ENCODE data around the gene SAXO1.
"Not testable (repeated sequence)": the region's sequence is repeated elsewhere in the genome, so short reads cannot be mapped to it uniquely, and the experiment has no call there.

SAXO1 gene

DNA sequence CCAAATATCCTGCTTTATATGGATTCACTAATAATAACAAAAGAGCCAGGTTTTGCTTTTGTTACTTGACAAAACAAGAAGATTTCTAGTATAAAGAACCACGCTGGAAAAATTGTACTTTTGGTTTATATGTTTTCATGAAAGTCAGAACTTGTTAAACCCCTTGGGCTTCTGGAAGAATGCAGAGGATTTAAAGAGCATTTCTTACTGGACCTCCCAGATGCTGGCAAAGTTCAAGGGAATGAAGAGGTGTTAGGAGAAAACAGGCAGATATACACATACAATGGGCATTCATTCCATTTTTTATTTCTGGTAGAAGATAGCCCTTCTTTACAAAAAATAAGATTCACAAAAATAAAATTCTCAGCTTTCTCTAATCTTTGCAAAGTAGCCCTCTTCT is 61.1 kb downstream of the SAXO1 start:
- intact Hi-C loops (cut with micrococcal nuclease), result no loop called here
- Mint-ChIP-seq H3K4me3 (no peak overlapping the region), H3K9me3 (peaks cover 11% of the 10 kb centered on the region), H3K4me1 (ENCODE audit: low read depth) (no peaks in the 10 kb centered on the region), H3K27me3 (no peaks in the 10 kb centered on the region), H3K36me3 (ENCODE audit: low read depth) (no peaks in the 10 kb centered on the region), H3K27ac (no peak overlapping the region)

DNA sequence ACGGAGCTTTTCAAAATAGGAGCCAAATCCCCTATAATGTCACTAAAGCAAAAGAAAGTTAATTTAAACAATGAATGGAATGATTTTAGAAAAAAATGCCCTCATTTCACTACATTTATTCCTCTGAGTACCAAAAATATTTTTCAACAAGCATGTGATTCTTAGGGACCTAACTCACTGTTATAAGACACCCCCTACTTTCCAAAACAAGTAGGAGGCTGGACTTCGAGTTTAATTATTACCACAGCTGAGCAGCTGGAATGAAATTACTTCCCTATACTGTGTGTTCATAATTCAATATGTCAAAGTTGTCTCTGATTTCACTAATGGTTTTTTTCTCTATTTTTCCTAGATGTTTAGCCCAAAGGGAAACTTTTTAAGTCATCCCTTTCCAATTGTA is 61.6 kb downstream of the SAXO1 start:
- Mint-ChIP-seq H3K9me3 (peaks cover 16% of the 10 kb centered on the region), H3K36me3 (ENCODE audit: low read depth) (no peaks in the 10 kb centered on the region), H3K4me3 (no peak overlapping the region), H3K4me1 (ENCODE audit: low read depth) (no peaks in the 10 kb centered on the region), H3K27ac (no peak overlapping the region), H3K27me3 (no peaks in the 10 kb centered on the region)
- intact Hi-C loops (cut with micrococcal nuclease), result no loop called here

DNA sequence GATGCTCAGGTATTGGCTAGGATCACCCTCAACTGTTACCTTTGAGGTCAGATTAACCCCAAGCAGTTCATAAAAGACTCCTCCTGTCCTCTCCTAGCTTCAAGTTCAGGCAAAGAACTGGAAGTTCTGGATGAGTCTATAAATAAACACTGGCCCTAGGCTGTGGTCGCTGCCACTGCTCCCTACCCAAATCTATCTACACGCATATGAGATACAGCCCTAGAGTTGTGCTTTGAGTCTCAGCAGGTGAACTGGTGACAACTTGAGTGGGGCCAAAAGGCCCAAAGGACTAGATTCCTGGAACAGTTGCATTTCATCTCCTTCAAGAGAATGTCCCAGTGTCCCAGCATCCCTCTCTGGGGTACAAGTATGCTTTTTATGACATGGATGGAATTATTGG is 62.6 kb downstream of the SAXO1 start:
- Mint-ChIP-seq H3K27me3 (no peaks in the 10 kb centered on the region), H3K4me3 (no peak overlapping the region), H3K36me3 (ENCODE audit: low read depth) (no peaks in the 10 kb centered on the region), H3K27ac (no peak overlapping the region), H3K4me1 (ENCODE audit: low read depth) (no peaks in the 10 kb centered on the region), H3K9me3 (peaks cover 18% of the 10 kb centered on the region)
- intact Hi-C loops (cut with micrococcal nuclease), result no loop called here

DNA sequence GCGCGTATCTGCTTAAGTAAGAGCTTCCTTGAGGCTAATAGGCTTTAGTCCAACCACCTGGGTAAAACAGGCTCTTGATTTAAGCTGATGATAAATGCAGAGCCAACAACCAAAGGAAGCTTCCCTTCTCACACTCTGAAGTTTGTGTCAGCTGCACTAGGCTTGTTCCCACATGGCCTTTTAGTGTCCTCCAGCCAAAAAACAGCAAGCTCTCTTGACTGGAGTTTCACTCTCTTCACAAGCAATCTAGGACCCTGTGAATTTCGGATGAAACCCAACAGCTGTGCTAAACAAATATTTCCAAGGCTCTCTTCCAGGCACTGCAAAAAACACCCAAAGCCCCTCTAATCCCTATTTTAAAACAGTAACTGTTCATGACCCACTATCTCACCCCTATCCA is 63.9 kb downstream of the SAXO1 start:
- no peaks in the 10 kb centered on the region for H3K27me3 Mint-ChIP-seq
- intact Hi-C loops (cut with micrococcal nuclease), result no loop called here
- H3K4me3 Mint-ChIP-seq, result no peak overlapping the region
- no peaks in the 10 kb centered on the region for H3K4me1 Mint-ChIP-seq (ENCODE audit: low read depth)
- peaks cover 30% of the 10 kb centered on the region for H3K9me3 Mint-ChIP-seq
- H3K27ac Mint-ChIP-seq, result no peak overlapping the region
- H3K36me3 Mint-ChIP-seq (ENCODE audit: low read depth), result no peaks in the 10 kb centered on the region

DNA sequence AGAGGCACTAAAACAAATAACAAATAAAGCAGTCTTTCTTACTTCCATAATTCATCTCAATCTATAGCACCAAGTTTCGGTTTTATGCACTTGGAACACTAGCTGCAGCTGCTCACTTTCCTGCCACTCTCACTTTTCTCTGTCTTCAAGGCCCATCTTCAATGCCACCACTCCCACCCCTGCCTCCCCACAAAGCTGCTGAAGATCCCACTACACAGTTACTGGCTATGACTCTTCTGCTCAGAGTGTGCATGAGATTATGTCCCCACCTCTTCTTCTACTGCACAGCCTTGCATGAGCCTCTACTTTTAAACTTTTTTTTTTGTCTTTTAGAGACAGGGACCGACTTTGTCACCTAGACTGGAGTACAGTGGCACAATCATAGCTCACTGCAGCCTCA is 77.4 kb downstream of the SAXO1 start:
- no peaks in the 10 kb centered on the region for H3K9me3 Mint-ChIP-seq
- H3K36me3 Mint-ChIP-seq (ENCODE audit: low read depth), result no peaks in the 10 kb centered on the region
- intact Hi-C loops (cut with micrococcal nuclease), result no loop called here
- no peaks in the 10 kb centered on the region for H3K4me1 Mint-ChIP-seq (ENCODE audit: low read depth)
- H3K4me3 Mint-ChIP-seq, result no peak overlapping the region
- H3K27me3 Mint-ChIP-seq, result no peaks in the 10 kb centered on the region
- H3K27ac Mint-ChIP-seq, result no peak overlapping the region

DNA sequence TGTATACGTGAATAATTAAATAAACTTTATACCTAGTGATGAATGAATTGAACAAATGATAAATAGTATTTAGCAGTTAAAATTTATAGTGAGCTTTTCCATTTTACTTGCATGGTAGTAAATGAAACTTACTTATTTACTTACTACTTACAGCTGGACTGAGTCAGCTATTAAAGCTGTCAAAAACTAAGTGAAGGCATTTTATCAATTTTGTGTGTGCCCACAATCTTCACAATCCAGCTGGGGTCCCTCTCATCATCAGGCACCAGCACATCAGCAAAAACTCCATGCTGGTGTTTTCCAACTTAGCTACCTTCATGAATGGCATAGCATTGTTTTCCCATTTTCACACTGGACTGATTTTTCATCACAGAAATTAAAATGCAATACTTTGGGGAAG is 81.1 kb downstream of the SAXO1 start:
- Mint-ChIP-seq H3K4me1 (ENCODE audit: low read depth) (peaks cover 9% of the 10 kb centered on the region), H3K4me3 (no peak overlapping the region), H3K27me3 (no peaks in the 10 kb centered on the region), H3K27ac (no peak overlapping the region), H3K36me3 (ENCODE audit: low read depth) (no peaks in the 10 kb centered on the region), H3K9me3 (no peaks in the 10 kb centered on the region)
- intact Hi-C loops (cut with micrococcal nuclease), result no loop called here

DNA sequence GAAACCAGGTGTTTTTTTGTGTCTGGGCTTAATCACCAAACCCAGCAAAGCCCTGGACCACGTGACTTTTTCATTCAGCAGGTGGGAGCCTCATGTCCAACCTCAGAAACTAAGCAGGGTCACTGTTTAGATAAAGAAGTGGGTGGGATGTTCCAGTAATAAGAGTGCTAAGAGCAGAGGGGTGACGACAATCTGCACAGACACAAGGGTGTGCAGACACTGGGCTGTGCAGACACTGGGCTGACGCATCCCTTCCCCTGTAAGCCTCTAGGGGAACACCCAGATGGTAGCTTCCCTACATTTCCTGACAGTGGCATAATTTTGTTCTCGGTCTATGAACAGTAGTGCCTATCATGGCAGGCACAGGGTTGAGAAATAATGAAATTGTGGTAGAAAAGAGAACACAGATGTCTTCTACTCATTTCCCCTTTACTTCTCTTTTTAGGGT is 85.1 kb downstream of the SAXO1 start:
- Mint-ChIP-seq H3K36me3 (ENCODE audit: low read depth) (no peaks in the 10 kb centered on the region), H3K27me3 (peaks cover 3% of the 10 kb centered on the region), H3K9me3 (no peaks in the 10 kb centered on the region), H3K4me3 (no peak overlapping the region), H3K4me1 (ENCODE audit: low read depth) (peaks cover 9% of the 10 kb centered on the region), H3K27ac (no peak overlapping the region)
- intact Hi-C loops (cut with micrococcal nuclease), result loop anchor here (2.0 kb wide), 1 partner anchor 65 kb away; no protein-coding TSS in a partner anchor

DNA sequence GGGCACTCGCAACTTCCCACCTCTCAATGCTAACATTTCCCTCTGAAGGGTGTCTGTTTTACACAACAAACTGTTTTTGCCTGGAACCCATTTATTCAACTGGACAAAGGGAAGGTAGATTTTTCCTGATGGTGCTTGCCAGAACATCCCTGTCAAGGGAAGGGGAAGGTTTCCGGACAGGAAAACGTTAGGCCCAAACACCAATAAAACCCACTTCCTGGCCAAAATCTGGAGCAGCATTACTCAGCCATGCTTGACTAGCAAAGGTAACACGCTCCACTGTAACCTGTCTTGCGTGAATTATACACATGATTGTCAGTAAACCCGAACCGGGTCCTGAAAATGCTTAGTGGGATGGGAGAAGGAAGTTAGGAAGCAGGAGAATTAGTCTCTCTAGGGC is 90.2 kb downstream of the SAXO1 start:
- H3K4me3 Mint-ChIP-seq, result no peak overlapping the region
- H3K27me3 Mint-ChIP-seq, result peaks cover 5% of the 10 kb centered on the region
- H3K36me3 Mint-ChIP-seq (ENCODE audit: low read depth), result no peaks in the 10 kb centered on the region
- no peaks in the 10 kb centered on the region for H3K9me3 Mint-ChIP-seq
- H3K4me1 Mint-ChIP-seq (ENCODE audit: low read depth), result peaks cover 8% of the 10 kb centered on the region
- intact Hi-C loops (cut with micrococcal nuclease), result no loop called here
- no peak overlapping the region for H3K27ac Mint-ChIP-seq

DNA sequence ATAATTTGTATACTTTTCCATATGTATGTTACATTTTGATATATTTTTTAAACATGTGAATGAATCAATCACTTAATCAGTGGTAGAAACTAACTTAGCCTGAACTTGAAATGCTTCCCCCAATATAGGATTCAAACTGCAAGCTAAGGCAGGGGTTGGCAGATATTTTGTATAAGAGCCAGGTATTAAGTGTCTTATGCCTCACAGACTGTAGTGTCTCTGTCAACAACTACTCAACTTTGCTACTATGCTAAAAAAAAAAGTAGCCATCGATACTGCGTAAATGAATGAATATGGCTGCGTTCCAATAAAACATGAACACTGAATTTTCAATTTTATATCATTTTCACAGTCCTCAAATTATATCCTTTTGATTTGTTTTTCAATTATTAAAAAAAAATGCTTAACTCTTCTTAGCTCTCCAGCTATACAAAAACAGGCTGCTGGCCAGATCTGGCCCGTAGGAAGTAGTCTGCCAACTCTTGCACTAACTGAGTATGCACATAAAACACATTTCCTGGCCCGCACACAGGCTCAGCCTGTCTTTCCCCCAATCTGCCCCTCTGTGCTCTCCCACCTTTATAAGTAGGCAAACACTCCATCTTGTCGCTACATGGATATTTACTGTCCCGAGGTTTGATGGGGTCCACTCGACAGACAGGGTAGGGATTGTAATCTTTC is 91.8 kb downstream of the SAXO1 start:
- Mint-ChIP-seq H3K4me1 (ENCODE audit: low read depth) (no peaks in the 10 kb centered on the region), H3K27me3 (peaks cover 5% of the 10 kb centered on the region), H3K27ac (no peak overlapping the region), H3K36me3 (ENCODE audit: low read depth) (no peaks in the 10 kb centered on the region), H3K9me3 (no peaks in the 10 kb centered on the region), H3K4me3 (no peak overlapping the region)
- intact Hi-C loops (cut with micrococcal nuclease), result no loop called here

DNA sequence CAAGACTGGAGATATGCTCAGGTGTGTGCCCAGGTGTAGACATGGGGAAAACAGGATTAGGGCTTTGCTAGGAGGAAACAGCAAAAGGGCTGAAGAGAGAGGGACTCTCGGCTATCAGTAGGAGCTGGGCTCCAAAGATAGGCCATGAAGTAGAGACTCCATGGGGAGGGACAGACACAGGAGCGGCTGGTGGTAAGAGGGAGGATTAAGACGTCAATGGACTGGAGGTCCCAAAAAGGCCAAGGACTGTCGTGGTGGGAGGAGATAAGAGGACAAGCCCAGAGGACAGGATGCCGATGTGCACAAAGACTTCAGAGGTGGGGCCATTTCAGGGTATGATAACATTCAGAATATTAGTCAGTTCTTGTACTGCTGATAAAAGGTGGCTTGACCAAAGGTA is 93.1 kb downstream of the SAXO1 start:
- H3K36me3 Mint-ChIP-seq (ENCODE audit: low read depth), result no peaks in the 10 kb centered on the region
- intact Hi-C loops (cut with micrococcal nuclease), result no loop called here
- H3K4me3 Mint-ChIP-seq, result no peak overlapping the region
- no peaks in the 10 kb centered on the region for H3K4me1 Mint-ChIP-seq (ENCODE audit: low read depth)
- no peak overlapping the region for H3K27ac Mint-ChIP-seq
- H3K27me3 Mint-ChIP-seq, result peaks cover 2% of the 10 kb centered on the region
- no peaks in the 10 kb centered on the region for H3K9me3 Mint-ChIP-seq

DNA sequence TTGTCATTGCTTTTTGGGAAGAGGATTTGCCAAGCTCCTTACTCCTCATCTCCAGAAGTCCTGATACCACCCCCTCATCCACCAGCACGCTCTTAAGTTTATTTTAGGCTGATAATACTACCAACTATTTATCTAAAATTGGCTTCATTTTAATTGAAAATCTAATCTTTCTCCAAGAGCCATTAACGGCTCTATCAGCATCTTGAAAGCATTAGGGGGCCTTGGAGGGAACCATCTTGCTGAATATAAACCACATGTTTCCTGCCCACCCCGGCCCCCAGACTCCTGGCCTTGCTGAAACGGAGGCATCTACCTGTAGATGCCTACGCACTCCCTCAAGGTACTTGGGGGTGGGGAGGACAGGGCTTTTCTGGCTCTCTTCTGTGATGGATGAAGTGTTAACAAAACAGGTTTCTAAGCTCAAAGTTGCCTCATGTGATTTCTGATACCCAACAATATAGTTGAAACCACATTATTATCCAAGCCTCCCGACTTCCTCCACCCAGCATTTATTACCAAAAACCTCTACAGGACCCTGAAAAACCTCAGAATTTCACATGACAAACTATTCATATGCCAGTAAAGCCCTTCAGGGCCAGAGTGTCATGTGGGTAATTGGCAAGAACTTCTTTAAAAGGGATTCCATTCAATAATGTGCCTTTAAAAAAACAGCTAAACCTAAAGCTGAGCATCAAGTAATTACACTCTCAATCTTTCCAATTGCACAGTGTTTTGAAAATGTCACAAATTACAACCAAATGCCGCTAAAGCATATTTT is 96.7 kb downstream of the SAXO1 start:
- intact Hi-C loops (cut with micrococcal nuclease), result no loop called here

DNA sequence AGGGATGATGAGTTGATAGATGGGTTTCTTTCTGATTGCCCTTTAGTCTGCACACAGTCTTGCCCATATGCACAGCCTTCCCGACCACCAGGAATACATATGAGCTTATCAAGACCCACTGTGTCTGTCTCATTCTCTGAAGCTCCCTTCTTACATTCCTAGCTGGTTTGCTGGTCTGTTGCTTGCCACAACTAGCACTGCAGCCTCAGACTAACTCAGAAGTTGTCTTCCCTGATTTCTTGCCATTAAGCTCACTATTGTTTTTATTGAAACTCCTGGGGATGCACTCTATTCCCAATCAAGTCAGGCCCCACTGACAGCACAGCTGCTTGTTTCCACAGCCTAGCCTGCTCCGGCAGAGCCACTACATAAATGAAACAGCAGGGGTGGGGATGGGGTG is 97.5 kb downstream of the SAXO1 start:
- intact Hi-C loops (cut with micrococcal nuclease), result no loop called here
- H3K27ac Mint-ChIP-seq, result no peak overlapping the region
- H3K4me1 Mint-ChIP-seq (ENCODE audit: low read depth), result no peaks in the 10 kb centered on the region
- H3K36me3 Mint-ChIP-seq (ENCODE audit: low read depth), result no peaks in the 10 kb centered on the region
- H3K9me3 Mint-ChIP-seq, result no peaks in the 10 kb centered on the region
- no peaks in the 10 kb centered on the region for H3K27me3 Mint-ChIP-seq
- no peak overlapping the region for H3K4me3 Mint-ChIP-seq

More for the DNA sequence above, 96.7 kb downstream of the SAXO1 start:
- H3K36me3 Mint-ChIP-seq (ENCODE audit: low read depth), result no peaks in the 10 kb centered on the region
- no peaks in the 10 kb centered on the region for H3K4me1 Mint-ChIP-seq (ENCODE audit: low read depth)
- no peak overlapping the region for H3K27ac Mint-ChIP-seq
- H3K9me3 Mint-ChIP-seq, result no peaks in the 10 kb centered on the region
- no peaks in the 10 kb centered on the region for H3K27me3 Mint-ChIP-seq
- no peak overlapping the region for H3K4me3 Mint-ChIP-seq

DNA sequence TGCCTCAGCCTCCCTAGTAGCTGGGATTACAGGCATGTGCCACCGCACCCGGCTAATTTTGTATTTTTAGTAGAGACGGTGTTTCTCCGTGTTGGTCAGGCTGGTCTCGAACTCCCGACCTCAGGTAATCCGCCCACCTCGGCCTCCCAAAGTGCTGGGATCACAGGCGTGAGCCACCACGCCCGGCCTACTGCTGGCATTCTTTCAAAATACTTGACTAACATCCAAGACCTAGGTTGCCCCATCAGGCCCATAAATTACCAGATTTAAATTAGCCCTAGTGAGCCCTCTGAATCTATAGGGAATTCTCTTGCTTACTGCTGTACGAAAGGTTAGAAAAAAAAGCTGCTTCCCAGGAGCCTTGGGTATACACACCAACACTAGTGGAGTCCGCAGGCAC is 102.4 kb downstream of the SAXO1 start:
- H3K4me1 Mint-ChIP-seq (ENCODE audit: low read depth); intact Hi-C loops (cut with micrococcal nuclease); H3K36me3 Mint-ChIP-seq (ENCODE audit: low read depth); H3K27me3 Mint-ChIP-seq; H3K4me3 Mint-ChIP-seq; H3K9me3 Mint-ChIP-seq; H3K27ac Mint-ChIP-seq: not testable (repeated sequence)

DNA sequence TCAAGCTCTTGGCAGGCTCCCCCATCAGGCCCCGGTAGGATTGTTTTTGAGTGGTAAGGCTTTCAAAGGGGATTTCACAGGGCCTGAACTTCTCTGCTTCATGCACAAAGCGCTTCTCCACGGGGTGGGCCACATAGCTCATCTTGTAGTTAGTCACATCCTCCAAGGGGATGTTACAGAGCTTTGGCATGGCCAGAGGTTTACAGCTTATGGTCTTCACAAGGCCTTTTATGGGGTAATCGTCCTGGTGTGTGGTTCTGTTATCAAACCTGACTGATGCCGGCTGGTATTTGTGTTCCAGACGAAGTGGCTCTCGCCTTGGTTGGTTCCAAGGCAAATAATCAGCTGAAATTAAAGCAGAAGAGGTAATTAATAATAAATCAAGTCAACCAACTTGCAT is 104.3 kb downstream of the SAXO1 start:
- Mint-ChIP-seq H3K4me1 (ENCODE audit: low read depth) (no peaks in the 10 kb centered on the region), H3K9me3 (no peaks in the 10 kb centered on the region), H3K36me3 (ENCODE audit: low read depth) (no peaks in the 10 kb centered on the region), H3K27me3 (no peaks in the 10 kb centered on the region), H3K4me3 (no peak overlapping the region), H3K27ac (no peak overlapping the region)
- intact Hi-C loops (cut with micrococcal nuclease), result no loop called here

DNA sequence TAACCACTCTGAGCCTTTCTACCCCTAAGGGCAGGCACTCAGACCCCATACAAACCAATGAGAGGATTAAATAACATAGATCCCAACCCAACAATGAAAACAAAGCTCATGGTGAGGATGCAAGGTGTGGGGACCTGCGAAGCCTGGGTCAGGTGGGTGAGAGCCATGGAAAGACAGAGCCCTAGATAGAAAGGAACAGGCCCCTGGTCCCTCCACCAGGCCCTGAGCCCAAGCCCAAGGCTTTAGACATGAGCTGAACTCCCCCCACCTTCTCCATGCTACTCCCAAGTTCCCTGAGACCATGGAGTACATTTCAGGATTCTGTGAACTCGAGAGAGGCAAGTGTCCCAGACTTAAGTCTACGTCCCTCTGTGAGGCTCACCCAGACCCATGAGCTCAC is 106.5 kb downstream of the SAXO1 start:
- Mint-ChIP-seq H3K4me1 (ENCODE audit: low read depth) (no peaks in the 10 kb centered on the region), H3K27ac (no peak overlapping the region), H3K9me3 (no peaks in the 10 kb centered on the region), H3K36me3 (ENCODE audit: low read depth) (no peaks in the 10 kb centered on the region), H3K4me3 (no peak overlapping the region), H3K27me3 (no peaks in the 10 kb centered on the region)
- intact Hi-C loops (cut with micrococcal nuclease), result no loop called here

All from dendritic cell treated with granulocyte-macrophage colony-stimulating factor and Interleukin-4, amounts not matched to agents 40 ng/mL and 50 ng/mL, for 4 days (primary cell).